Placental pericyte (primary cell): ENCODE data around the gene GAL3ST1. TPM values are rescaled to one million over a fixed set of nuclear protein-coding genes. Genes with fewer than 3 reads are reported as not detected.

Experiments used
- total RNA-seq: library from RNA; depleted of rRNA; stranded (reverse); fragments of >200 nt; gene quantifications from 2 replicates; pipeline ENCODE4 v1.2.3, GENCODE V29; 2012

GAL3ST1 gene
- total RNA-seq, result not detected in 2 replicates

GRCh38 chr22:30574095-30574981 is at the start of gene GAL3ST1:
GAL3ST1 (minus strand) TSS chr22:30574665; CDS start chr22:30557392, 17,273 bp downstream.

GRCh38 chr22:30606455-30607299 is 32.2 kb upstream of the GAL3ST1 start, which contains the start of gene TCN2:
TCN2 (plus strand) TSS chr22:30607174; CDS start chr22:30607332, 158 bp downstream.

DNA sequence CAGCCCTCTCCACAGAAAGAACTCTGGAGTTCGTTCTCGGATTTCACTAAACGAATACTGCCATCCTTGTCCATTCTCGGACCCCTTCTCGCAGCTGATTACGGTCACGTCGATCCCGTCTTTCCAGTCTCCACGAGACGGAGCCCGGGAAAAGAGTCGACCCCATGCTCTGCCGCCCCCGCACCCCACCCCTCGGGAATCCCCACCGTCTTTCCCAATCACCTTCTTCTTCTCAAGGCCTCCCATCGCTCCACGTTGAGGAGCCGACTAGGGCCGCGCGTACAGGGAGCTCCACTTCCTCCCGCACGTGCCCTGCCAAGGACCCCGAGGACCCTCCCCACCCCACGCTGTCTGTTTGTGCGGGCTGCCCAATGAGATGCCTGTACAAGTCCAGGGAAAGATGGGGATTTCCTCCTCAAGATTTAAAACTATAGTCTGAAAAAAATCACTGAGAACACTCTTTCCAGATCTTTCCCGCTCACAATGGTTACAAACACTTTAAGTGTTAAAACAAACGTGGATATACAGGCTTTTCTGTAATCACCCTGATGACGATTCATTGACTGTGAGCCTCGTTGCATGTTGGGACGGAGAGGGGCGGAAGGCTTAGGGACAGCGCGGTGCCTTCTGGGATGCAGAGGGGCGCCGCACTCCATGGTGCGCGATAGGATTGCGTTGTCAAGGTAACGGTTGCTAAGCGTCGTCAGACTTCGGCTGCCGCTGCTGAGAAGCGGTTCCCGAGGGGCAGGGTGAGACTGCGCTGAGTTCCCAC is 17.3 kb upstream of the GAL3ST1 start, which contains the start of gene PES1:
TSS of gene PES1 (minus strand) at position 323 of the 772 bp plus-strand sequence. CDS start at position 246, 77 bp downstream.

GRCh38 chr22:30546616-30547015 is 27.8 kb downstream of the GAL3ST1 start, which contains the start of gene SEC14L6:
SEC14L6 (minus strand) TSS chr22:30546741; CDS start chr22:30546682, 59 bp downstream.

Other genes starting within 250 kb of the GAL3ST1 start
- 28.1 and 30.0 TPM in 2 replicates for gene TBC1D10A, start 247.7 kb downstream of the GAL3ST1 start, total RNA-seq
- gene SF3A1, start 217.8 kb downstream of the GAL3ST1 start, total RNA-seq, result 41.1 and 54.8 TPM in 2 replicates
- gene CCDC157, start 217.7 kb downstream of the GAL3ST1 start, total RNA-seq, result 2.4 TPM in 2 replicates
- gene RNF215, start 187.3 kb downstream of the GAL3ST1 start, total RNA-seq, result 21.5 and 32.8 TPM in 2 replicates
- 9.8 and 28.8 TPM in 2 replicates for gene SEC14L2, start 177.6 kb downstream of the GAL3ST1 start, total RNA-seq
- gene MTFP1, start 148.9 kb downstream of the GAL3ST1 start, total RNA-seq, result 29.6 and 35.0 TPM in 2 replicates
- not detected in 2 replicates for gene SEC14L3, start 102.6 kb downstream of the GAL3ST1 start, total RNA-seq
- under 0.01 TPM in 1 of 2 replicates, not detected in the other for gene SEC14L4, start 69.0 kb downstream of the GAL3ST1 start, total RNA-seq
- gene SEC14L6, start 27.9 kb downstream of the GAL3ST1 start, total RNA-seq, result not detected in 2 replicates
- gene PES1, start 17.2 kb upstream of the GAL3ST1 start, total RNA-seq, result 87.3 and 108 TPM in 2 replicates
- gene TCN2, start 32.5 kb upstream of the GAL3ST1 start, total RNA-seq, result 3.0 and 8.1 TPM in 2 replicates
- gene SLC35E4, start 61.1 kb upstream of the GAL3ST1 start, total RNA-seq, result 7.2 and 18.6 TPM in 2 replicates
- 11.4 and 21.8 TPM in 2 replicates for gene DUSP18, start 93.2 kb upstream of the GAL3ST1 start, total RNA-seq
- 0.22 and 2.1 TPM in 2 replicates for gene OSBP2, start 120.2 kb upstream of the GAL3ST1 start, total RNA-seq